Bronchial epithelial cell (primary cell): Measurements from ENCODE around the gene PLD5. TPM values are rescaled to one million over a fixed set of nuclear protein-coding genes. Genes with fewer than 3 reads are reported as not detected.
A peak's percentile ranks its signal among the peaks of the same experiment; 100 is the strongest.

Experiments
- DNase-seq: peaks from one replicate; pipeline ENCODE4 v3.0.0-alpha.2; 2010; ENCODE audit warnings: low read depth
- FAIRE-seq: peaks from 2 replicates; lab custom pipeline; 2011; peaks lifted over from hg19 to GRCh38; lab: Jason Lieb, UNC
- H3K27me3 ChIP-seq: 2 replicates; pipeline ENCODE4 v1.5.1; 2011; ENCODE audit warnings: low read length; ENCODE audit not compliant: control insufficient read depth, insufficient read depth
- H3K36me3 ChIP-seq: 2 replicates; pipeline ENCODE4 v1.5.1; 2011; ENCODE audit warnings: low read length; ENCODE audit not compliant: control insufficient read depth, insufficient read depth
- H3K4me3 ChIP-seq: 2 replicates; pipeline ENCODE4 v1.5.1; 2011; ENCODE audit warnings: mild to moderate bottlenecking, low read depth, low read length, control low read depth
- CTCF ChIP-seq: IDR thresholded peaks from 2 replicates; pipeline ENCODE4 v1.5.1; 2011; ENCODE audit warnings: mild to moderate bottlenecking, moderate library complexity, low read length, control low read depth, inconsistent platforms; ENCODE audit not compliant: insufficient read depth, severe bottlenecking
- total RNA-seq: library from RNA; depleted of rRNA; stranded (reverse); fragments of >200 nt; gene quantifications from 2 replicates; pipeline ENCODE4 v1.2.1, GENCODE V29; 2014

PLD5 gene
- total RNA-seq, 1 donor from 2014 or later = under 0.01 TPM

GRCh38 chr1:242196101-242196500, 328.4 kb downstream of the PLD5 start:
- peak; percentile 37 for DNase-seq
- no peak for FAIRE-seq
- Histone ChIP-seq H3K4me3 (no peak overlapping the region), H3K27me3 (no peaks in the 10 kb centered on the region), H3K36me3 (no peaks in the 10 kb centered on the region)
- TF ChIP-seq CTCF = no peak

- Histone ChIP-seq H3K4me3 (no peak overlapping the region), H3K27me3 (no peaks in the 10 kb centered on the region), H3K36me3 (no peaks in the 10 kb centered on the region)
- FAIRE-seq (peak; percentile 62), DNase-seq (no peak)
- no peak for TF ChIP-seq CTCF
Observed at GRCh38 chr1:242189591-242189990, 334.9 kb downstream of the PLD5 start.

DNA sequence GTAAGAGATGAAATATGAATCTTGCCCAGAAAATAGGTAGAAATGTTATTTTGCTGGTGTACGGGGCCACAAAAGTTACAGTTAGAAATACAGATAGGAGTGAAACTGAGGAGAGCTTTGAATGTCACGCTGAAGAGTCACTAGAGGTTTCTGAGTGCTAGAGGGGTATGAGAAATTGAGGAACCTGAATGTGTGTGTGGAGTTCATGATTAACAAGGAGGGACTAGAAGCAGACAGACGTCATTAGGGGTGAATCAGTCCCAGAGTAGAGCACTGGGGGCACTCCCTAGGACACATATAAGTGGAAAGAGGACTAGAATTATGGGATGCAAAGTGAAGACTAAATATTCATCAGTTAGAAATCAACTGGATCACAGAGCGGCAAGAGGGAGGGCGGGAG, 336.7 kb downstream of the PLD5 start:
- no peak for DNase-seq
- no peak for TF ChIP-seq CTCF
- no peak for FAIRE-seq
- Histone ChIP-seq H3K27me3 (no peaks in the 10 kb centered on the region), H3K36me3 (no peaks in the 10 kb centered on the region), H3K4me3 (no peak overlapping the region)

GRCh38 chr1:242187171-242187570, 337.3 kb downstream of the PLD5 start:
- Histone ChIP-seq H3K4me3 (no peak overlapping the region), H3K36me3 (no peaks in the 10 kb centered on the region), H3K27me3 (no peaks in the 10 kb centered on the region)
- TF ChIP-seq CTCF = no peak
- FAIRE-seq = no peak
- DNase-seq = no peak

DNA sequence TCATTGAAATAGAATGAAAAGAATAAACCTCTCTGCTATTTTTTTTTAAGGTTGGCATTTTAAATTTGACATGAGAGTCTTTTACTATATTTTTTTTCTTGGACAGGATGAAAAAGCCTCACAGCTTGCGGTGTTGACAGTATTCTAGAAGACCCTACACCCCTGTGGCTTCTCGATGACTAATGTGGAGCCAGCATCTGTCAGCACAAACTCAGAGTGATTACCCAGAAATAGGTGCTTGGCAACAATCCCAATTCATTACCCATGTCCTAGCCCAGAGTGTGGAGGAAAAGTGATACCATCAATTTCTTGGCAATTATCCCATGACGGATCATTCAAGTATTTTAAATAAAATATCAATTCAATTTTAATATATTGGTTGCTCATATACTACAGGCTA, 338.8 kb downstream of the PLD5 start:
- no peak for FAIRE-seq
- no peak for DNase-seq

More for the DNA sequence above, 338.8 kb downstream of the PLD5 start:
- no peaks in the 10 kb centered on the region for H3K36me3 ChIP-seq
- H3K4me3 ChIP-seq = no peak overlapping the region
- no peaks in the 10 kb centered on the region for H3K27me3 ChIP-seq
- no peak for TF ChIP-seq CTCF
